Measurements from ENCODE around the gene POU2F3. TPM values are rescaled to one million over a fixed set of nuclear protein-coding genes. Genes with fewer than 3 reads are reported as not detected.

The POU2F3 gene
- total and polyA plus RNA-seq, 2 of the 13 experiments (the other 11 are each of a cell fraction or from before 2014, with no cell fraction given), result not detected

GRCh38 chr11:120244476-120245365 lies 4.8 kb downstream of the POU2F3 start:
- ChIA-PET POLR2A (no interaction called here), CTCF (ENCODE audit: low intra/inter-chr PET ratio, low total read pairs) (no interaction called here)
- Histone ChIP-seq H2AFZ (ENCODE audit: low read length) (no peak overlapping the region), H3K79me2 (ENCODE audit: insufficient read depth, low read length) (no peaks in the 10 kb centered on the region), H3K4me3 (replicated peaks in 1 of 3; ENCODE audit: insufficient read depth in 1 of 3, low read depth in 2 of 3, low read length in 3 of 3) (no peak overlapping the region), H3K27ac (ENCODE audit: extremely low read length, insufficient read depth, low read length) (no peak overlapping the region), H3K9ac (ENCODE audit: insufficient read depth, low read depth, low read length) (no peak overlapping the region), H3K9me3 (ENCODE audit: low read length) (no peaks in the 10 kb centered on the region), H3K27me3 (ENCODE audit: control insufficient read depth in 1 of 2, insufficient read depth in 2 of 2, low read length in 2 of 2) (peaks cover 13 to 81% of the 10 kb centered on the region in 2 experiments), H3K36me3 (replicated peaks in 1 of 2; ENCODE audit: control insufficient read depth in 1 of 2, insufficient read depth in 2 of 2, low read length in 2 of 2) (no peaks in the 10 kb centered on the region), H4K20me1 (ENCODE audit: insufficient read depth, low read length) (no peaks in the 10 kb centered on the region), H3K4me2 (ENCODE audit: low read depth, low read length) (no peak overlapping the region), H3K4me1 (ENCODE audit: insufficient read depth, low read length) (no peaks in the 10 kb centered on the region)
- FAIRE-seq, result no peak
- in situ Hi-C loops (cut with HindIII; ENCODE audit: extremely low pct_ligation_motif_present, low pct_unique_long_range_greater_than_20kb), result no loop called here
- 13% methylated on average over 13 of the region's 13 CpGs for WGBS (ENCODE audit: low lambda C conversion rate)
- intact Hi-C loops (cut with micrococcal nuclease; ENCODE audit: unreplicated experiment), result no loop called here
- DNase-seq (ENCODE audit: low spot score), result no peak
- no TSS peak for BruUV-seq (replicated peaks)
- TF ChIP-seq ZMYM3 (CRISPR knock-in tag; IDR thresholded peaks at IDR 0.05) (no peak), FOXA1 (IDR thresholded peaks at IDR 0.05) (no peak), FOXA1 (CRISPR knock-in tag; IDR thresholded peaks at IDR 0.05) (no peak), TRIM24 (CRISPR knock-in tag; IDR thresholded peaks at IDR 0.05) (no peak), HNF4G (IDR thresholded peaks at IDR 0.05; ENCODE audit: borderline replicate concordance, low read depth, low read length) (no peak), HNF4G (CRISPR knock-in tag; IDR thresholded peaks at IDR 0.05; ENCODE audit: borderline replicate concordance, low read depth) (no peak), SCMH1 (CRISPR knock-in tag; IDR thresholded peaks at IDR 0.05; ENCODE audit: borderline replicate concordance) (no peak), POLR2AphosphoS5 (IDR thresholded peaks at IDR 0.05; ENCODE audit: low read depth, low read length) (no peak), SMAD9 (CRISPR knock-in tag; IDR thresholded peaks at IDR 0.05) (no peak)
- ATAC-seq, result no peak

DNA sequence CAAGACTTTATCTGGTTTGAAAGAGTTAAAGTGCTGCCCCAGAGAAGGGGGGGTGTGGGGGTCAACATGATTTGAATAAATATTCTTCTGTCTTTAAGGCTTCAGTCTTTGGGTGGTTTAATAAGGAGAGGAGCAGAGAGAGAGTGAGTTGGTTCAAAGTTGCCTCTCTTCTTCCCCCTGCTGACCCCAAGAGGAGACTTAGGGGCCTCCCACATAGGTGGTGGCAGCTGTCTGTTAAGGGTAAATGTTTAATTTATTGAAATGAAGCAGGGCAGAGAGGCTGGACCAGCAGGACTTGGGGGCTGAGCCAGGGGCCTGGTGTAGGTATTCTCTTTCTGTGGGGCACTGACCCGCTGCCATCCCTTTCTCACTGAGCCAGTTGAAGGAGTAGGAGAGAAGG lies 5.5 kb downstream of the POU2F3 start:
- Histone ChIP-seq H2AFZ (ENCODE audit: low read length) (no peak overlapping the region), H3K4me3 (replicated peaks in 1 of 3; ENCODE audit: insufficient read depth in 1 of 3, low read depth in 2 of 3, low read length in 3 of 3) (no peak overlapping the region), H3K4me2 (ENCODE audit: low read depth, low read length) (no peak overlapping the region), H3K9me3 (ENCODE audit: low read length) (no peaks in the 10 kb centered on the region), H3K9ac (ENCODE audit: insufficient read depth, low read depth, low read length) (no peak overlapping the region), H4K20me1 (ENCODE audit: insufficient read depth, low read length) (no peaks in the 10 kb centered on the region), H3K36me3 (replicated peaks in 1 of 2; ENCODE audit: control insufficient read depth in 1 of 2, insufficient read depth in 2 of 2, low read length in 2 of 2) (no peaks in the 10 kb centered on the region), H3K79me2 (ENCODE audit: insufficient read depth, low read length) (no peaks in the 10 kb centered on the region), H3K27me3 (ENCODE audit: control insufficient read depth in 1 of 2, insufficient read depth in 2 of 2, low read length in 2 of 2) (peaks cover 12 to 79% of the 10 kb centered on the region in 2 experiments), H3K4me1 (ENCODE audit: insufficient read depth, low read length) (no peaks in the 10 kb centered on the region), H3K27ac (ENCODE audit: extremely low read length, insufficient read depth, low read length) (no peak overlapping the region)
- DNase-seq (ENCODE audit: low spot score) (no peak), ATAC-seq (no peak), FAIRE-seq (no peak)
- in situ Hi-C loops (cut with HindIII; ENCODE audit: extremely low pct_ligation_motif_present, low pct_unique_long_range_greater_than_20kb), result no loop called here
- 0% methylated on average over 1 of the region's 1 CpG for WGBS (ENCODE audit: low lambda C conversion rate)
- intact Hi-C loops (cut with micrococcal nuclease; ENCODE audit: unreplicated experiment), result no loop called here
- ChIA-PET CTCF (ENCODE audit: low intra/inter-chr PET ratio, low total read pairs) (no interaction called here), POLR2A (no interaction called here)
- no TSS peak for BruUV-seq (replicated peaks)
- no peak for TF ChIP-seq ZNF136 (CRISPR knock-in tag; IDR thresholded peaks at IDR 0.05; ENCODE audit: low read depth)
- no peak for TF ChIP-seq HNF4A (CRISPR knock-in tag; IDR thresholded peaks at IDR 0.05)
- no peak for TF ChIP-seq SNRNP70 (IDR thresholded peaks at IDR 0.05; ENCODE audit: low read depth, low read length)
- TF ChIP-seq MTA3 (CRISPR knock-in tag; IDR thresholded peaks at IDR 0.05), result no peak
- TF ChIP-seq ZNF672 (CRISPR knock-in tag; IDR thresholded peaks at IDR 0.05), result no peak
- no peak for TF ChIP-seq POGZ (CRISPR knock-in tag; IDR thresholded peaks at IDR 0.05)
- no peak for TF ChIP-seq NBN (conservative IDR thresholded peaks at IDR 0.05)
- no peak for TF ChIP-seq ELF3 (CRISPR knock-in tag; IDR thresholded peaks at IDR 0.05)
- TF ChIP-seq ATAD3A (CRISPR knock-in tag; IDR thresholded peaks at IDR 0.05), result no peak
- no peak for TF ChIP-seq ZBTB49 (CRISPR knock-in tag; IDR thresholded peaks at IDR 0.05; ENCODE audit: borderline replicate concordance)
- TF ChIP-seq TBP (CRISPR knock-in tag; IDR thresholded peaks at IDR 0.05), result no peak
